ENCODE measurements around the gene SLC2A5.
A peak's percentile ranks its signal among the peaks of the same experiment; 100 is the strongest.
"Not testable (repeated sequence)": the region's sequence is repeated elsewhere in the genome, so short reads cannot be mapped to it uniquely, and the experiment has no call there.

SLC2A5 gene, protein sequence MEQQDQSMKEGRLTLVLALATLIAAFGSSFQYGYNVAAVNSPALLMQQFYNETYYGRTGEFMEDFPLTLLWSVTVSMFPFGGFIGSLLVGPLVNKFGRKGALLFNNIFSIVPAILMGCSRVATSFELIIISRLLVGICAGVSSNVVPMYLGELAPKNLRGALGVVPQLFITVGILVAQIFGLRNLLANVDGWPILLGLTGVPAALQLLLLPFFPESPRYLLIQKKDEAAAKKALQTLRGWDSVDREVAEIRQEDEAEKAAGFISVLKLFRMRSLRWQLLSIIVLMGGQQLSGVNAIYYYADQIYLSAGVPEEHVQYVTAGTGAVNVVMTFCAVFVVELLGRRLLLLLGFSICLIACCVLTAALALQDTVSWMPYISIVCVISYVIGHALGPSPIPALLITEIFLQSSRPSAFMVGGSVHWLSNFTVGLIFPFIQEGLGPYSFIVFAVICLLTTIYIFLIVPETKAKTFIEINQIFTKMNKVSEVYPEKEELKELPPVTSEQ

DNA sequence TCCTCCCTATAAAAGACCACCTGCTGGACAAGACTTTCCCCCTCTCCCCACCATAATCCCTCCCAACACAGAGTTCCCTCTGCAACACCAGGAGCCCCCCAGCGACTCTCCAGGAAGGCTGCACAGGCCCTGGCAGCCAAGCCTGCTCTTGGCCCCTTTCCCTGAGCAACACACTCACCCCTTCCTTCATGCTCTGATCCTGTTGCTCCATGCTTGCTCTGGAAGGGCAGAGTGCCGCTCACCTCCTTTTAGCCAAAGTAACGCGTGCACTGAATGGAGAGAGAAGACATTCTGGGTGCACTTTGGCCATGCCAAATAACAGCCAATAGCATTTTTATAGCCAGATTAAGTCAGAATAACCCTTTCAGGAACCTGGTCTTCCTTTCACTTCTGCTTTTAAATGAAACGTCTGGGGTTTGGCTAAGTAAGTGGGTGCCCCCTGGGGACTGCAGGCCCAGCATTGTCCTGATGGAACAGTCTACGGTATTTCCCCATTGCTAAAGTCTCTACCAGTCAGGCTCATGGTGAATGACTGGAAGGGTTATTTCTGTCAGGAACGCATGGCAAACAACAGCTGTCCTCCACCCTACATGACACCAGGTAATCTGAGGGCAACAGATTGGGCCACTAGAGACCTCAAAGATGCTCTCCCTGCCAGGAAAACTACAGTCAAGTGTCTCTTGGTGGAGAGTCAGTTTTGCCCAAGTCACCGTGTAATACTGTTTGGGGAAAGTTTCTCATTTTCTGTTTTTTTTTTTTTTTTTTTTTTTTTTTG, at the start of gene SLC2A5:
Gene SLC2A5 (minus strand): TSS at position 310 of the 775 bp plus-strand sequence. CDS start 99 bp downstream, at position 211.
- no peak for DNase-seq (ENCODE audit: low spot score)

DNA sequence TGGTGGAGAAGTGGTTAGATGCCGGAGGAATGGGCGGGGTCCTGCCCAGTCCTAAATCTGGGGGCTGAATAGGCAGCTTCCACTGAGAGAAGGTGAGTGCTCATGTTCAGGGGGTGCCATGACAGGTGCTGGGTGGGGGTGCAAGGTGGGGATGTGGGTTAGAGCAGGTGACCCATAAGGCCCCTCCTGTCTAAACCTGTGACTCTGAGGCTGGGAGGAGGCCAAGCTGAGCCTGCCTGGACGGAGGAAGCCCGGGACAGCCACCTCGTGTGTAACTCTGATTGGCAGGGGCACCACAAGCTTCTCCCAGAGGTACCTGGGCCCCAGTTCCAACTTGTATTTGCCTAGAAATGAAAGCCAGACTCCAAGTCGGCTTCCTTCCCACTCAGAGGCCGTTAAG, 48.8 kb upstream of the SLC2A5 start:
- DNase-seq (ENCODE audit: low spot score), result no peak

DNA sequence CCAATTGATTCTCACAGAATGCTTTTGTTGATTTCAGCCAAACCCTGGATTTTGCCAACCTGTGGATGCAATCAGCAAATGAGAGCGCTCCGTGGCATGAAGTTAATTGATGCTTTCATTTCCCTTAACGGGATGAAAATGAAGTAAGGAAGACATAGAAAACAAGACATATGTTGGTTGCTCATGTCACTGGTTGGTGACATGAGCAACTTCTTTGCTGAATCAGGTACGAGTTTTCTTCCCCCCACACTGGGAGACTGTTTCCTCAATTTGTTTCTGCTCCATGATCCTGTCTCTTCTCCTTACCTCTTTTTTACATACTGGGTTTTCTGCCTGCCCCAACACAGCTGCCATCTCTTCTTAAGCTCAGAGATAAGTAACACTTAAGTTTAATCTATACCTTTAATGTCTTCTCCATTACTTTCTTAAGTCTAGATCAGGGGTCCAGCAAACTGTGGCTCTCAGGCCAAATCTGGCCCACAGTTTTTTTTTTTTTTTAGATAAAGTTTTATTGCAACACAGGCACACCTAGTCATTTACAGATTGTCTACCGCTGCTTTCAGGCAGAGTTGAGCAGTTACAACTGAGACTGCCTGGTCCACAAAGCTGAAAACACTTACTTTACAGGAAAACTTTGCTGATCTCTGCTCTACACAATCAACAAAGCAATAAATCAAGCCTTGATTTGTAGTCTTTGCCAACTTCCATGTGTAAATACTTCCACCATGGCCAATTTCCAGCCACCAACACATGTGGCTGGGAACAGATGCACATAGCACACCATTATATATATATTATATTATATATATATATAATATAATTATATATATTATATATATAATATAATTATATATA, 46.1 kb upstream of the SLC2A5 start:
- no peak for DNase-seq (ENCODE audit: low spot score)

DNA sequence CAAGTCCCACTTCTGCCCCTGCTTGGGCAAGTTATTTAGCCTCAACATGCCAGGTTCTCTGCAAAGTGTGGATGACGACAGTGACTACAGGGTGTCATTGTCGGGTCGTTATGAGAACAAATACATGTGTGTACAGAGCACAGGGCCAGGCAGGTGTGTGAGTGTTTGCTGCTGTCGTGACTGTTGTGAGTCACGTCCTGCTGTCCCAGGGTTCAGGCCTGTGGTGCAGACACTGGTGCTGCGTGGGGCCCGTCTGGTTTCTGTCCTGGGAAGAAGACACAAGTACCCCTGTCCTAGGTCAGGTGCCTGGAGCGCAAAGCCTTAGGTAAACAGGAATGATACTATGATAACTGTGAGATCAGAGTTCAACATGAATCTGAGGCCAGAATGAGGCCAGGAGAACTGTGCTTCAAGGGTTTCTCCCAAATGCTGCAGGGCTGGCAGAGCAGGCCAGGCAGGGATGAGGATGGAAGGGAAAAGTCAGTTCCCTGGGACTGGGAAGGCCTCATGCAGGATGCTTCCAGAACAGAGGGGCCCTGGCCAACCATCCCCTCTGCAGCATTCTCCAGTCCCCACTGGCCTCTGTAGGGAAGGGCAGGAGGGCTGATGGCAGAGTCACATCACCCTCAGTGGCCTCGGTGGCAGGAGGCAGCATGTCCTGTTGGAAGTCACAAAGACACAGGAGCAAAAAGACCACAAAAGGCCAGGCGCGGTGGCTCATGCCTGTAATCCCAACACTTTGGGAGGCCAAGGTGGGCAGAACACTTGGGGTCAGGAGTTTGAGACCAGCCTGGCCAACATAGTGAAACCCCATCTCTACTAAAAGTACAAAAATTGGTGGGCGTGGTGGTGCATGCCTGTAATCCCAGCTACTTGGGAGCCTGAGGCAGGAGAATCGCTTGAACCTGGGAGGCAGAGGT, 43.8 kb upstream of the SLC2A5 start:
- DNase-seq (ENCODE audit: low spot score), result no peak

DNA sequence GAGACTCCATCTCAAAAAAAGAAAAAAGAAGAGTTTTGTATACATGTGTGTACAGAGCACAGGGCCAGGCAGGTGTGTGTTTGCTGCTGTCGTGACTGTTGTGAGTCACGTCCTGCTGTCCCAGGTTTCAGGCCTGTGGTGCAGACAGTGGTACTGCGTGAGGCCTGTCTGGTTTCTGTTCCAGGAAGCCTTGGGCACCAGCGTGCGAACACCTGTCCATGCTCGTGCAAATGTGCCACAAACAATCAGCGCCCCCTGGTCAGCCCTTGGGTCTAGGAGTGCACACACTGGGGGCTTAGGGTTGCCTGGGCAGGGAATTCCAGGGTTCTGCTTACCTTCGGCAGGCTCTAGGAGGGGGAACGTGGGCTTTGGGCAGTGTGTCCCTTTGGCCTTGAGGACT, 42.5 kb upstream of the SLC2A5 start:
- DNase-seq (ENCODE audit: low spot score), result no peak

DNA sequence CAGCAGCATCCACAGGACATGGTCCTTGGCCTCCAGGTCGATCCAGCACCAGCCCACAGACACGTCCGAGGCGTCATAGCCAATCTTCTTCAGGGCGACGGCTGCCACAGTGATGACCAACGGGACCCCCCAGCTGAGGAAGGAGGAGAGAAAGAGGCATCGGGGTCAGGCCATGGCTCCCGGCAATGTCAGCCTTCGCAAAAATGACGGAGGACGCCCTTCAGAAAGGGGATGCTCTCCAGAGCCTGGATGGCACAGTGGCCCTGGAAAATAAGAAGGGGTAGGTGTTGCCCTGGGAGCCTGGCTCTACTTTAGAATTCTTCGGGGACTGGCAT, 41.9 kb upstream of the SLC2A5 start:
- no peak for DNase-seq (ENCODE audit: low spot score)

DNA sequence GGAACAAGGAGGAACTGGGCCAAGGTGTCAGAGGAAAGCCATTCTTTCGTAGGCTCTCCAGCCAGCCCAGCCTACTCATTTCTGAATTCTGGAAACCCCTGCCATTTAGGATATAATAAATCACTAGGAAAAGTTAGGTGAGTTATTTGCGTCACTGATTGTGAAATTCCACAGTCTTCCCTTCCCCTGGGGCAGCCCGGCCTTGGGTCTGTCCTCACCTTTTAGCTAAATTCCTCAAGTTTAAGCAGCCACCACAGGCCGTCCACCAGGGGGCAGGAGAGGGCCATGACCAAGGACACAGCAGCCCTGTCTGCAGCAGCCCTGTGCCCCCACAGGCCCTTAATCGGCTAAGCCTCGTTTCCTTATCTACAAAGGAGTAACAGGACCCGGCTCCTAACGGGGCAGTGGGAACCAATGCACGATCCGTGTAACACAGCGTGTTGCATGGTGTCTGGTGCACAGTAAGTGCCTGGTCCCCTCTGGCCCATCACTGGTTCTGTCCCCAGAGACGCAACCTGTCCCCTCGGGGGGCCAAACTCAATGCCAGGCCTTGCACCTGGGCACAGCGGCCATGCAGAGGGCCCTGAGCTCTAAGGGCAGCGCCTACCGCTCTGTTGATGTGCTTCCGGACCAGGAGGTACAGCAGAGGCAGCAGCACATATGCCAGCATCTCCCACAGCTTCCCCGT, 41.4 kb upstream of the SLC2A5 start:
- peak; percentile 89 for DNase-seq (ENCODE audit: low spot score)

DNA sequence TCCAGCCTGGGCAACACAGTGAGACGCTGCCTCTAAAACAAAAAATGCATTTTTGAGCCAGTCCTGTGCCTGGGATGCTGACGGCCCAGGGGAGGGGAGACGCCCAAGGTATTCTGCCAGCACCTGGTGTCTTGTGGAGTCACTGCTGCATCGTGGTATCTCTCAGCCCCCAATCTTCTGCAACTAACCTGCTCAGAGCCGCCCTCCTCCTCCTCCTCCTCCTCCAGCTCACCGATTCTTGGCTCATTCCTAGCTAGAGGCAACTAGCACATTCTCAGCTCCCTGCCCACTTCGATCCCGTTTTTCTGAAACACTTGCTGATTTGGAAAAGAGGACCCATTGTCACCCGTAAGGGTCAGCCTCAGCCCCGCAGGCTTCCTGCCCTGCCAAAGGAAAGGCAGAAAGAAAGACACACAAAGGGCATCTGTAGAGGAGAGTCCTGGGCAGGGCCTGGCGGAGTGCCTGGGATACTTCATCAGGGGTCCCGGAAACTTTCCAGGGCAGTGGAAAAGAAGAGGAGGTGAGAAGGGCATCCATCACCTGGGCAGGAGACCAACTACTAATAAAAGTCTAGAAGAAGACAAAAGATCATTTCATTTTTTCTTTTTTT, 38.7 kb upstream of the SLC2A5 start:
- DNase-seq (ENCODE audit: low spot score), result no peak

DNA sequence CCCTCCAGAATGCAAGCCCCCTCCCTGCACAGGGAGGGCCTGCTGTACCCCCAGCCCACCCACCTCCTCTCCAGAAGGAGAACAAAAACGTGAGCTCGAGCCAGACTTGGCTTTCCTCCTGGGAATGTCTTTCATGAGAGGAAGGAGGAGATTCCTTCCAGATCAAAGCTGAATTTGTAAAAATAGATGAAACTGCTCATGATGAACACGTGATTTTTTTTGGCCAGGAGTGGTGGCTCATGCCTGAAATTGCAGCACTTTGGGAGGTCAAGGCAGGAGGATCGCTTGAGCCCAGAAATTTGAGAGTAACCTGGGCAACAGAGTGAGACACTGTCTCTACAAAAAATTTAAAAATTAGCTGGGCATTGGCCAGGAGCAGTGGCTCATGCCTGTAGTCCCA, 37.7 kb upstream of the SLC2A5 start:
- no peak for DNase-seq (ENCODE audit: low spot score)

DNA sequence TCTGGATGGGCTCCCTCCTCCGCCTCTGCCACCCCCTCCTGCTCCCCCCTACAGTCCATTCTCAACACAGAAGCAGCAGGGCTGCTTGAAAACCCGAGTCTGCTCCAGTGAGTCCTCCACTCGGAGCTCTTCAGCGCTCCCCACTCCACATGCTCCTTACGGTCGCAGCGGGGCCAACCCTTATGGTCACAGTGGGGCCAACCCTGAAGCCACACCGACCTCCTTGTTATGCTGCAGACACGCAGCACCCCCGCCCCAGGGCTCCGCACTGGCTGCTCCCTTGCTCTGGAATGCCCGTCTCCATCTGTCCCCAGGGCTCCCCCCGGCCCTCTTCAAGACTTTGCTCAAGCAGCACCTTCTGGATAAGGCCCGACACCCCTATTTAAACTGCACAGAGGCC, 36.9 kb upstream of the SLC2A5 start:
- DNase-seq (ENCODE audit: low spot score), result no peak

DNA sequence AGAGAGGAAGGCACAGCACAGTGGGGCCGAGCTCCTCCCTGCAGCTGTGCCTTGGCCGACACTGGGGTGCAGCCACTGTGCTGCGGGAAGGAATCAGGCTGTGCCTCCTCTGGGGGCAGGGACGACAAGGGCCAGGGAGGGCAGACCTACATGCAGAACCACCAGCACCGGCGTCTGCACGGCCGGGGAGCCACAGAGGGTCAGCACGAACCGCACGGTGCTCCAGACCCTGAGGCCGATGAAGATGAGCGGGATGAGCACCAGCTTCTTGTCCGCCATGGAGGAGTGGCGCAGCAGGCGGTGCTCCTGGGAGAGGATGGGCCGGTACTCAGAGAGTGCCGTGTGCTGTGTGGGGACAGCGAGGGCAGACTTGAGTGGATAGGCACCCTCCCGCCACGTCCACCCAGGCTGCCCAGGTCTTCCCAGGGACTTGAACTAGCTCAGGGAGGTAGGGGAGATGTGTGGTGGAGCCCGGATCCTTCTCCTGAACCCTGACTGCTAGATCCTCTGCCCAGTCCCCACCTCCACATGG, 36.0 kb upstream of the SLC2A5 start:
- no peak for DNase-seq (ENCODE audit: low spot score)

DNA sequence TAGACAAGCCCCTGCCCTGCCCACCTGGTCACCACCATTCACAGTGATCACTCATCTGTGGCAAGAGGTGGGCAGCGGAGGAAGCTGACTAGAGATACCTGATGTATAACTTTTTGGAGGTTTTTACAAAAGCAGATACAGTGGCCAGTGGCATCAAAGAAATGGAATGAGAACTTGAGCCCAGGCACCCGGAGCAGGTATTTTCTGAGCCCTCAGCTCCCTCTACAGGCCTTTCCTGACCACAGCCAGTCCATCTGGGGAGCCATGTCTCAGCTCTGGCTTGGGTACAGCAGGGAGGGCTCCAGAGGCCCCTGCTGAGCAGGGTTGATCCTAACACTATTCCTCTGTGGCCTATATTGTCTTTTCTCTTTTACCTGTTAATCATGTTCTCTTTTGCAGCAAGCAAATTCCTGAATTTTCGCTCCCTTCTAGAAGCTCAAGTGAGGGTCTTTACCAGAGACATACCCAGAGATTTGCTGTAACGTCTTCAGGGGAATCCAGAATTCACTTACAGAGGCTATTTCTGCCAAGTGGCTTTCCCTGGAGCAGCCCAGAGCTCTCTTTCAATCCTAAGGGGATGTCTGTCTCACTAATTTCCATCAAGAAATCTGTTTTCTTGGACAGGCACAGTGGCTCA, 32.2 kb upstream of the SLC2A5 start:
- DNase-seq (ENCODE audit: low spot score), result peak; percentile 79

DNA sequence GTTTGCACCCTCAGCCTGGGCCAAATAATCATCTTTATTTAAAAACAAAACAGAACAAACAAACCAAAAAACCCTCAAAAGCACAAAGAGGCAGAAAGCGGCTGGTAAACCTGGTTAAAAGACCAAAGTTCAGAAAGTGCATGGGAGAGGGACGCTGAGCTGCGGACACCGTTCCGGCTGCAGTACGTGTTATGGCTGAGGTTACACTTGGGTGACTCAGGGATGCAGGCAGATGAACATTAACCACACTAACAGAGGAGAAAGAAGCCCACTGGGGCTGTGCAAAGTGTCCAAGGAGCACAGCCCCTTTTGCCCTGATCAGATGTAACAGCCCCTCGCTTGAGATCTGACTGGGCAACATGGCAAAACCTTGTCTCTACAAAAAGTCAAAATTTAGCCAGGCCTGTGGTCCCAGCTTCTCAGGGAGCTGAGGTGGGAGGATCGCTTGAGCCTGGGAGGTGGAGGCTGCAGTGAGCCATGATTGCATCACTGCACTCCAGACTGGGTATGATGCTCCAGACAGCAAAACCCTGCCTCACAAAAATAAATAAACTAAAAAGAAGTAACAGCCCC, 31.1 kb upstream of the SLC2A5 start:
- no peak for DNase-seq (ENCODE audit: low spot score)

DNA sequence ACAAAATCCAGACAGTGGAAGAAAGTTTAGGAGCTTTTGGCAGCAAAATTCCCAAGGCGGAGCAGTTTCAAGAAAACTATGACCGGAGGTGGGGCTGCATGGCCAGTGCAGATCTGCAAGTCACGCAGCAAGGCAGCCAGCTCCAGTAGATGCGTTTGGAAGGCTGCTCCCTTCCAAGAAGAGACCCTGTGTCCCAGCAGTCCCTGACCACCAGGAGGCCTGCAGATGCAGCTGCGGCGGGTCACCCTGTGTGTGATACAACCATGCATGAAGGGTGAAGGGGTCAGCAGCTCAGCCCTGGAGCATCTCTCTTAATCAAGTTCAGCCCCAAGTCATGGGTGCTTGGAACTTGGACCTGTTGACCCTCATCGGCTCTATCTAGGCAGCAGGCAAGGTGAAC, 30.1 kb upstream of the SLC2A5 start:
- no peak for DNase-seq (ENCODE audit: low spot score)

DNA sequence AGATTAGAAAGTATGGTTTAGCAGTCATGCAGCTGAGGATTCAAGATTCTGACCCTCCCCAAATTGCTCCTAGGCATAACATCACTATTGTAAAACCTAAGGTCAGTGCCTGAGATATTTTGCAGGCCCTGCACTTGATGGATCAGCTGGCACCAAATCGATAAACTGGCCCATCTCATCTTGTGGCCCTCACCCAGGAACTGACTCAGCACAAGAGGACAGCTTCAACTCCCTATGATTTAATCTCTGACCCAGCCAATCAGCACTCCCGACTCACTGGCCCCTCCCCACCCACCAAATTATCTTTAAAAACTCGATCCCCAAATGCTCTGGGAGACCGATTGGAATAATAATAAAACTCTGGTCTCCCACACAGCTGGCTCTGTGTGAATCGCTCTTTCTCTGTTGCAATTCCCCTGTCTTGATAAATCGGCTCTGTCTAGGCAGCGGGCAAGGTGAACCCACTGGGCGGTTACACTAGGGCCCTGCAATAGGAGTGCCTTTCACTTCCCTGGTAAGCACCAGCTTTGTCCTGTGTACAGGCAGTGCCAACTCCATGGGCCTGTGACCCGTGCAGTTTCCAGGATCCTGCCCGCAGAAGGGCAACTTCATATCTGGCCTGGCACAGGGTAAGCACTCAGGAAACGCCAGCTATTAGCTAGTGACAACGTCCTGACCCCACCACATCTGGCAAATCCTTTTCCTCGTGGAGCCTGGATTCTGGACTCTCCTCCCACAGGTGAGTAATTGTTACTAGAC, 28.7 kb upstream of the SLC2A5 start:
- no peak for DNase-seq (ENCODE audit: low spot score)

DNA sequence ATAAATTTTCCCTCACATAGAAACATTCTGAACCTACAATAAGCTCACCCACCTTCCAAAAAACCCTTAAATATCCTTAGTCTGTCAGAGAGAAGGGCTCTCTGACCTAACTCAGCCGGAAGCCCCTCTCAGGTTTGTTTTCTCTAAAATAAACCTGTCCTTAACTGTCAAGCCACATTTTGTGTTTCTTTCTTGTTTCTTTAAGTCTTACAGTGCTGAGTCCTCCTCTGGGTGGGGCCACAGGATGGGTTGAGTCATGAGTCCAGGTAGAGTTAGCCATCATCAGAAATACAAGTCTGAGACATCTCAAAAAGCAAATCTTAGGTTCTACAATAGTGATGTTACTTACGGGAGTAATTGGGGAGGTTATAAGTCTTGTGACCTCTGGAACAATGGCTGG, 26.4 kb upstream of the SLC2A5 start:
- DNase-seq (ENCODE audit: low spot score), result no peak

DNA sequence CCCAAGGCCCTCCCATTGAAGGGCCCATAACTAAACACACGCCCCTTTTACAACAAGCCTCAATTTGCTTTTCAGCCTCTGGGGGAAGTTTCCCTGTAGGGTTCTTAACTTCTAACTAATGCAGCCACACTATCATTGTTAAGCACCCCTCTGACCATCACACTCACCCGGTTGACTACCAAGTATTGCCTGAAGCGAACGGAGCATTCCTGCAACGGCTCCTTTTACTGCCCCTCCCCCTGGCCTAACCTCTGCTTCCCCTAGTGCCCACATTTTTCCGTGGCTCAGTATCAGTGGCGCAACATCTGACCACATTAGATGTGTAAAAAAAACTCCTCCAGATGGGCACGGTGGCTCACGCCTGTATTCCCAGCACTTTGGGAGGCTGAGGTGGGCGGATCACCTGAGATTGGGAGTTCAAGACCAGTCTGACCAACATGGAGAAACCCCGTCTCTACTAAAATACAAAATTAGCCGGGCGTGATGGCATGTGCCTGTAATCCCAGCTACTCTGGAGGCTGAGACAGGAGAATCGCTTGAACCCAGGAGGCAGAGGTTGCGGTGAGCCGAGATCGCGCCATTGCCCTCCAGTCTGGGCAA, 24.7 kb upstream of the SLC2A5 start:
- DNase-seq (ENCODE audit: low spot score), result not testable (repeated sequence)

DNA sequence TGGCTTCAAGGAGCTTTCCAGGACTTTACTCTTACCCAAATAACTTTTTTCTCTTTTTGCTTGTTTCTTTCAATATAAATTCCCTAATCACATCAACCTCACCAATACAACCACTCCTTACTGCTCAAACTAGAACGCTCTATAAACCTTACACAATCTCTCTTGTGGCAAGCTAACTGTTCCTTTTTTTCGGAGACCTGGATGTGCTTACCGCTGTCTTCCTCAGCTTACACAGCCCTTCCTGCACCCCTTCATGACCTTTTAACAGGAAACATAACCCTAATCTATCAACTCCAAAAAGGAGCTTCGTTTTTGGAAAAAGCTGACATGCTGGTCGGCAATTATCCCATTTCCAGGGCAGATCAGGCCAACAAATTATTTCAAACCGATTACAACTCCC, 24.1 kb upstream of the SLC2A5 start:
- DNase-seq (ENCODE audit: low spot score), result no peak

All from D341Med (cell line).